SU-DHL-6 (cell line): ENCODE results near the gene SMOC2.

Source experiments
- H2AFZ ChIP-seq: fragments of 200-600 bp; sonication (generic); 2 replicates; pipeline ENCODE4 v1.6.1; 2014; ENCODE audit warnings: low read depth, mild to moderate bottlenecking, moderate library complexity, mixed read lengths, antibody characterized with exemption, low read length; ENCODE audit not compliant: severe bottlenecking
- H3F3A ChIP-seq: fragments of 200-600 bp; shearing (Covaris generic); 2 replicates; pipeline ENCODE4 v1.6.0; 2016; ENCODE audit warnings: antibody characterized with exemption, mild to moderate bottlenecking; ENCODE audit not compliant: insufficient read depth
- H3K27ac ChIP-seq: fragments of 200-600 bp; sonication (generic); 2 replicates; pipeline ENCODE4 v1.5.1; 2016; ENCODE audit warnings: low read depth, mild to moderate bottlenecking, low read length, moderate library complexity, mixed read lengths
- H3K27me3 ChIP-seq: fragments of 200-600 bp; sonication (generic), shearing (Covaris generic); 2 replicates; pipeline ENCODE4 v1.6.0; 2014; ENCODE audit warnings: mild to moderate bottlenecking, low read length
- H3K36me3 ChIP-seq: fragments of 200-600 bp; sonication (generic); 2 replicates; pipeline ENCODE4 v1.6.1; 2014; ENCODE audit warnings: mild to moderate bottlenecking, low read length, mixed read lengths
- H3K4me2 ChIP-seq: fragments of 300-600, 200-600 bp; shearing (Covaris generic), sonication (generic); 2 replicates; pipeline ENCODE4 v1.6.0; 2014; ENCODE audit warnings: low read length, low read depth, mild to moderate bottlenecking; ENCODE audit not compliant: poor library complexity, severe bottlenecking
- H3K4me3 ChIP-seq: fragments of 200-600 bp; sonication (generic); 2 replicates; pipeline ENCODE4 v1.5.1; 2014; ENCODE audit warnings: antibody characterized with exemption, low read length, mild to moderate bottlenecking, mixed read lengths; ENCODE audit not compliant: insufficient read depth, poor library complexity, severe bottlenecking
- H3K79me2 ChIP-seq: fragments of 200-600 bp; sonication (generic); 2 replicates; pipeline ENCODE4 v1.6.1; 2014; ENCODE audit warnings: mild to moderate bottlenecking, low read length, moderate library complexity; ENCODE audit not compliant: insufficient read depth
- H3K9ac ChIP-seq: fragments of 200-600 bp; sonication (generic); 2 replicates; pipeline ENCODE4 v1.7.0; 2014; ENCODE audit warnings: mild to moderate bottlenecking, low read length
- H3K9me2 ChIP-seq: fragments of 200-600 bp; sonication (generic); replicated peaks from 2 replicates; pipeline ENCODE4 v1.6.1; 2014; ENCODE audit warnings: low read length; ENCODE audit not compliant: insufficient read depth
- H3K9me3 ChIP-seq: fragments of 200-600 bp; sonication (generic); 2 replicates; pipeline ENCODE4 v1.6.1; 2014; ENCODE audit warnings: low read length, mixed read lengths; ENCODE audit not compliant: insufficient read depth
- H4K20me1 ChIP-seq: fragments of 200-600 bp; sonication (generic); 2 replicates; pipeline ENCODE4 v1.6.1; 2014; ENCODE audit warnings: low read depth, mild to moderate bottlenecking, antibody characterized with exemption, low read length, moderate library complexity, mixed read lengths
- CTCF ChIP-seq: fragments of 200-600 bp; sonication (generic); IDR thresholded peaks from one replicate; pipeline ENCODE4 v1.5.1; 2017; ENCODE audit warnings: antibody characterized with exemption, mild to moderate bottlenecking, low read length, moderate library complexity; ENCODE audit not compliant: insufficient read depth, poor library complexity, severe bottlenecking
- EZH2phosphoT487 ChIP-seq: fragments of 200-600 bp; sonication (generic), shearing (Covaris generic); conservative IDR thresholded peaks from 2 replicates; pipeline ENCODE4 v1.6.1; 2018; ENCODE audit warnings: mild to moderate bottlenecking, antibody characterized with exemption, low read length, moderate library complexity, mixed read lengths

The SMOC2 gene

GRCh38 chr6:168620578-168620977 is 179.6 kb downstream of the SMOC2 start:
- Histone ChIP-seq H3K27me3 (no peaks in the 10 kb centered on the region), H3K4me3 (no peak overlapping the region), H3K79me2 (no peaks in the 10 kb centered on the region)

DNA sequence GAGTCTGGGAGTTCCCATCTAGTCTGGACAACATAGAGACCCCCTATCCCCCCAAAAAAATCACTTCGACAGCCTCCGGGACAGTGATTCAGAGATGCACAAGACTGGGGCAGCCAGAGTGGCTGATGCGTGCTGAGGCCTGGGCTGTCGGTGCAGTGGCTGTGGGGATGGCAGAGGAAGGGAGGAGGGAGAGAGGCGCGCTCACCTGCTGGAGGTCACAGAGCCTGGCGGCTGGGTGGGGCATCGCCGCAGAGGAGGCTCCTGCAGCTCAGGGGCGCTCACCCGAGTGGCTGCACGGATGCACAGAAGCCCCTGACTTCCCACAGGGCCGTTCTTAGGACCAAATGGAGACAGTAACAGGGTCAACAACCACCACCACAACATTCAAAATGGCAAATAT is 182.8 kb downstream of the SMOC2 start:
- H3K4me2 ChIP-seq, result no peak overlapping the region
- TF ChIP-seq CTCF (no peak), EZH2phosphoT487 (no peak)
- H3K36me3 ChIP-seq, result no peaks in the 10 kb centered on the region
- H3F3A ChIP-seq, result no peaks in the 10 kb centered on the region
- no peaks in the 10 kb centered on the region for H3K79me2 ChIP-seq
- H2AFZ ChIP-seq, result no peak overlapping the region
- H3K9me2 ChIP-seq, result no peaks in the 10 kb centered on the region
- H3K9me3 ChIP-seq, result no peaks in the 10 kb centered on the region
- H3K27ac ChIP-seq, result no peak overlapping the region
- no peak overlapping the region for H3K9ac ChIP-seq
- no peaks in the 10 kb centered on the region for H4K20me1 ChIP-seq
- H3K27me3 ChIP-seq, result no peaks in the 10 kb centered on the region
- H3K4me3 ChIP-seq, result no peak overlapping the region

More at GRCh38 chr6:168620578-168620977, 179.6 kb downstream of the SMOC2 start:
- no peak overlapping the region for H3K4me2 ChIP-seq
- no peak overlapping the region for H3K27ac ChIP-seq
- TF ChIP-seq EZH2phosphoT487, result no peak
- no peaks in the 10 kb centered on the region for H4K20me1 ChIP-seq
- no peaks in the 10 kb centered on the region for H3K36me3 ChIP-seq
- no peak overlapping the region for H2AFZ ChIP-seq
- no peak overlapping the region for H3K9ac ChIP-seq
- H3F3A ChIP-seq, result no peaks in the 10 kb centered on the region
- no peaks in the 10 kb centered on the region for H3K9me2 ChIP-seq
- peaks cover 3% of the 10 kb centered on the region for H3K9me3 ChIP-seq

- Histone ChIP-seq H3K27ac (no peak overlapping the region), H3K79me2 (no peaks in the 10 kb centered on the region), H3K4me2 (no peak overlapping the region), H3K4me3 (no peak overlapping the region), H3K27me3 (no peaks in the 10 kb centered on the region), H3K9me2 (no peaks in the 10 kb centered on the region), H3F3A (no peaks in the 10 kb centered on the region), H2AFZ (no peak overlapping the region), H4K20me1 (no peaks in the 10 kb centered on the region), H3K9ac (no peak overlapping the region), H3K36me3 (no peaks in the 10 kb centered on the region), H3K9me3 (no peaks in the 10 kb centered on the region)
- TF ChIP-seq EZH2phosphoT487, result no peak
- no peak for TF ChIP-seq CTCF
These were observed 183.6 kb downstream of the SMOC2 start for GRCh38 chr6:168624540-168624939.

GRCh38 chr6:168624948-168625347 is 184.0 kb downstream of the SMOC2 start:
- TF ChIP-seq CTCF (no peak), EZH2phosphoT487 (no peak)
- Histone ChIP-seq H4K20me1 (no peaks in the 10 kb centered on the region), H3K79me2 (no peaks in the 10 kb centered on the region), H3K9ac (no peak overlapping the region), H3K4me3 (no peak overlapping the region), H2AFZ (no peak overlapping the region), H3K9me3 (no peaks in the 10 kb centered on the region), H3F3A (no peaks in the 10 kb centered on the region), H3K27ac (no peak overlapping the region), H3K27me3 (no peaks in the 10 kb centered on the region), H3K36me3 (no peaks in the 10 kb centered on the region), H3K4me2 (no peak overlapping the region), H3K9me2 (no peaks in the 10 kb centered on the region)
